Panc1 (cell line): Measurements from ENCODE around the gene PLD3. TPM values are rescaled to one million over a fixed set of nuclear protein-coding genes. Genes with fewer than 3 reads are reported as not detected.
A peak's percentile ranks its signal among the peaks of the same experiment; 100 is the strongest.

ENCODE experiments used
- ATAC-seq: fragments of 200-7000 bp; cut with Tn5 transposase; 2 replicates; pipeline ENCODE4 v1.9.1; 2020; ENCODE audit warnings: mild to moderate bottlenecking, moderate library complexity
- BruUV-seq: library from RNA; stranded (reverse); fragments of 400-500 nt; replicated peaks from 2 replicates; lab custom pipeline; 2021; lab: Mats Ljungman, UMichigan
- CTCF ChIA-PET: fragments of 300-600 bp; sonication (Branson Sonifier 250); formaldehyde crosslinking; loops from one replicate; lab custom pipeline; 2022; ENCODE audit warnings: antibody characterized with exemption; lab: Charles Lee
- POLR2A ChIA-PET: fragments of 300-600 bp; sonication (Branson Sonifier 250); formaldehyde crosslinking; loops from one replicate; lab custom pipeline; 2022; ENCODE audit warnings: antibody characterized with exemption; lab: Charles Lee
- DNase-seq: peaks from one replicate; pipeline ENCODE4 v3.0.0-alpha.2; 2010; ENCODE audit warnings: low read depth, low spot score
- H3K27ac ChIP-seq: 2 replicates; pipeline ENCODE4 v1.5.1; 2011; ENCODE audit warnings: mild to moderate bottlenecking, low read length, inconsistent platforms
- H3K27me3 ChIP-seq: fragments of 200-500 bp; sonication (Bioruptor generic); 2 replicates; pipeline ENCODE4 v1.6.0; 2014; ENCODE audit warnings: low read length, inconsistent platforms; ENCODE audit not compliant: control insufficient read depth, insufficient read depth
- H3K36me3 ChIP-seq: fragments of 200-500 bp; sonication (Bioruptor generic); 2 replicates; pipeline ENCODE4 v1.5.1; 2014; ENCODE audit warnings: inconsistent platforms, mild to moderate bottlenecking, low read length, moderate library complexity; ENCODE audit not compliant: control insufficient read depth, insufficient read depth
- H3K4me1 ChIP-seq: 2 replicates; pipeline ENCODE4 v1.5.1; 2011; ENCODE audit warnings: inconsistent platforms, mild to moderate bottlenecking, low read length, moderate library complexity; ENCODE audit not compliant: control insufficient read depth, insufficient read depth
- H3K4me3 ChIP-seq, 2 experiments: 2 replicates each; pipeline ENCODE4 v1.5.1; 2011 to 2012; ENCODE audit warnings: low read depth in 2 of 2, low read length in 2 of 2, mild to moderate bottlenecking in 2 of 2, inconsistent platforms in 1 of 2, moderate library complexity in 1 of 2
- H3K9me3 ChIP-seq: fragments of 200-500 bp; sonication (Bioruptor generic); 2 replicates; pipeline ENCODE4 v1.5.1; 2014; ENCODE audit warnings: low read depth, mild to moderate bottlenecking, inconsistent platforms, low read length, moderate library complexity; ENCODE audit not compliant: control insufficient read depth, insufficient read depth
- POLR2AphosphoS5 ChIP-seq: IDR thresholded peaks from 2 replicates; pipeline ENCODE4 v1.6.1; 2012; ENCODE audit warnings: mild to moderate bottlenecking, low read depth, low read length, moderate library complexity
- SIN3A ChIP-seq: IDR thresholded peaks from 2 replicates; pipeline ENCODE4 v1.6.1; 2012; ENCODE audit warnings: low read depth, mild to moderate bottlenecking, low read length, moderate library complexity, borderline replicate concordance; ENCODE audit not compliant: insufficient read depth
- TCF7L2 ChIP-seq: IDR thresholded peaks from 2 replicates; pipeline ENCODE4 v1.6.1; 2011; ENCODE audit warnings: mild to moderate bottlenecking, low read depth, low read length, inconsistent platforms
- in situ Hi-C: cut with HindIII; loops from 2 replicates; pipeline ENCODE4 v1.10.0; 2016; ENCODE audit warnings: low sequenced_read_pairs, low pct_unique_long_range_greater_than_20kb
- intact Hi-C: fragments of 100-400 bp; cut with micrococcal nuclease; formaldehyde crosslinking; loops from one replicate; pipeline ENCODE4 v1.10.0; 2022; ENCODE audit not compliant: unreplicated experiment
- total RNA-seq: library from RNA; stranded (reverse); gene quantifications from one replicate; pipeline ENCODE4 v1.2.1, GENCODE V29; 2021; ENCODE audit not compliant: unreplicated experiment
- TF ChIP-seq, protein P1 (sequence below), 2 experiments: IDR thresholded peaks; 2 replicates each; pipeline ENCODE4 v1.6.1; 2011 to 2012; ENCODE audit warnings: low read depth in 2 of 2, control low read depth in 1 of 2, low read length in 1 of 2, mild to moderate bottlenecking in 1 of 2, moderate library complexity in 1 of 2; ENCODE audit not compliant: insufficient read depth in 1 of 2
- TF ChIP-seq, protein P2 (sequence below): fragments of 450-650 bp; IDR thresholded peaks from 2 replicates; pipeline ENCODE4 v1.5.1; 2017; ENCODE audit warnings: mild to moderate bottlenecking

PLD3 gene
- total RNA-seq, 1 experiment from 2014 or later, result 81.8 TPM

DNA sequence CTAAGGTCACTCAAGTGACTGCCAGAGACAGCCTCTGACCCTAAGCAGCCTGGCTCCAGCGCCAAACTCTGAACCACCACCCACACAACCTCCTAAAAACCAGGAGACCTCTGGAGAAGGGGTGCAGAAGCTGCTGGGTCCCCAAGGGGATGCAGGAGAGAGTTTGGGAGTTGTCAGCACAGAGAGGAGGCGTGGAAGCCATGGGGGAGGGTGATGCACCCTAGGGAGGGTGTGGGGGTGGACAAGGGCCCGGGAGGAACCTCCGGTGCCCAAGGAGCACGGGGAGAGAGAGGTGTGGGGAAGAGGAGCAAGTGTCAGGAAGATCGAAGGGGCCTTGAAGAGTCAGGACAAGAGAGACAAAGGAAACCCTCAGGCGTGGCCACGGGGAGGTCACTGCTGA lies 43.6 kb downstream of the PLD3 start:
- BruUV-seq, result no TSS peak
- H3K27me3 ChIP-seq, result no peaks in the 10 kb centered on the region
- DNase-seq (no peak), ATAC-seq (no peak)
- no peak overlapping the region for H3K4me3 ChIP-seq
- no peaks in the 10 kb centered on the region for H3K9me3 ChIP-seq
- in situ Hi-C loops (no loop called here), intact Hi-C loops (no loop called here)
- TF ChIP-seq POLR2AphosphoS5, result no peak
- no peak for TF ChIP-seq SIN3A
- TF ChIP-seq, protein P1, sequence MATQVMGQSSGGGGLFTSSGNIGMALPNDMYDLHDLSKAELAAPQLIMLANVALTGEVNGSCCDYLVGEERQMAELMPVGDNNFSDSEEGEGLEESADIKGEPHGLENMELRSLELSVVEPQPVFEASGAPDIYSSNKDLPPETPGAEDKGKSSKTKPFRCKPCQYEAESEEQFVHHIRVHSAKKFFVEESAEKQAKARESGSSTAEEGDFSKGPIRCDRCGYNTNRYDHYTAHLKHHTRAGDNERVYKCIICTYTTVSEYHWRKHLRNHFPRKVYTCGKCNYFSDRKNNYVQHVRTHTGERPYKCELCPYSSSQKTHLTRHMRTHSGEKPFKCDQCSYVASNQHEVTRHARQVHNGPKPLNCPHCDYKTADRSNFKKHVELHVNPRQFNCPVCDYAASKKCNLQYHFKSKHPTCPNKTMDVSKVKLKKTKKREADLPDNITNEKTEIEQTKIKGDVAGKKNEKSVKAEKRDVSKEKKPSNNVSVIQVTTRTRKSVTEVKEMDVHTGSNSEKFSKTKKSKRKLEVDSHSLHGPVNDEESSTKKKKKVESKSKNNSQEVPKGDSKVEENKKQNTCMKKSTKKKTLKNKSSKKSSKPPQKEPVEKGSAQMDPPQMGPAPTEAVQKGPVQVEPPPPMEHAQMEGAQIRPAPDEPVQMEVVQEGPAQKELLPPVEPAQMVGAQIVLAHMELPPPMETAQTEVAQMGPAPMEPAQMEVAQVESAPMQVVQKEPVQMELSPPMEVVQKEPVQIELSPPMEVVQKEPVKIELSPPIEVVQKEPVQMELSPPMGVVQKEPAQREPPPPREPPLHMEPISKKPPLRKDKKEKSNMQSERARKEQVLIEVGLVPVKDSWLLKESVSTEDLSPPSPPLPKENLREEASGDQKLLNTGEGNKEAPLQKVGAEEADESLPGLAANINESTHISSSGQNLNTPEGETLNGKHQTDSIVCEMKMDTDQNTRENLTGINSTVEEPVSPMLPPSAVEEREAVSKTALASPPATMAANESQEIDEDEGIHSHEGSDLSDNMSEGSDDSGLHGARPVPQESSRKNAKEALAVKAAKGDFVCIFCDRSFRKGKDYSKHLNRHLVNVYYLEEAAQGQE (IDR thresholded peaks at IDR 0.05; ENCODE audit: insufficient read depth in 1 of 2, low read depth in 2 of 2, low read length in 1 of 2), result no peak
- TF ChIP-seq, protein P2, sequence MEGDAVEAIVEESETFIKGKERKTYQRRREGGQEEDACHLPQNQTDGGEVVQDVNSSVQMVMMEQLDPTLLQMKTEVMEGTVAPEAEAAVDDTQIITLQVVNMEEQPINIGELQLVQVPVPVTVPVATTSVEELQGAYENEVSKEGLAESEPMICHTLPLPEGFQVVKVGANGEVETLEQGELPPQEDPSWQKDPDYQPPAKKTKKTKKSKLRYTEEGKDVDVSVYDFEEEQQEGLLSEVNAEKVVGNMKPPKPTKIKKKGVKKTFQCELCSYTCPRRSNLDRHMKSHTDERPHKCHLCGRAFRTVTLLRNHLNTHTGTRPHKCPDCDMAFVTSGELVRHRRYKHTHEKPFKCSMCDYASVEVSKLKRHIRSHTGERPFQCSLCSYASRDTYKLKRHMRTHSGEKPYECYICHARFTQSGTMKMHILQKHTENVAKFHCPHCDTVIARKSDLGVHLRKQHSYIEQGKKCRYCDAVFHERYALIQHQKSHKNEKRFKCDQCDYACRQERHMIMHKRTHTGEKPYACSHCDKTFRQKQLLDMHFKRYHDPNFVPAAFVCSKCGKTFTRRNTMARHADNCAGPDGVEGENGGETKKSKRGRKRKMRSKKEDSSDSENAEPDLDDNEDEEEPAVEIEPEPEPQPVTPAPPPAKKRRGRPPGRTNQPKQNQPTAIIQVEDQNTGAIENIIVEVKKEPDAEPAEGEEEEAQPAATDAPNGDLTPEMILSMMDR, result no peak
- no peak for TF ChIP-seq TCF7L2
- no peaks in the 10 kb centered on the region for H3K4me1 ChIP-seq
- H3K36me3 ChIP-seq, result no peaks in the 10 kb centered on the region
- ChIA-PET CTCF (no interaction called here), POLR2A (no interaction called here)
- no peak overlapping the region for H3K27ac ChIP-seq

DNA sequence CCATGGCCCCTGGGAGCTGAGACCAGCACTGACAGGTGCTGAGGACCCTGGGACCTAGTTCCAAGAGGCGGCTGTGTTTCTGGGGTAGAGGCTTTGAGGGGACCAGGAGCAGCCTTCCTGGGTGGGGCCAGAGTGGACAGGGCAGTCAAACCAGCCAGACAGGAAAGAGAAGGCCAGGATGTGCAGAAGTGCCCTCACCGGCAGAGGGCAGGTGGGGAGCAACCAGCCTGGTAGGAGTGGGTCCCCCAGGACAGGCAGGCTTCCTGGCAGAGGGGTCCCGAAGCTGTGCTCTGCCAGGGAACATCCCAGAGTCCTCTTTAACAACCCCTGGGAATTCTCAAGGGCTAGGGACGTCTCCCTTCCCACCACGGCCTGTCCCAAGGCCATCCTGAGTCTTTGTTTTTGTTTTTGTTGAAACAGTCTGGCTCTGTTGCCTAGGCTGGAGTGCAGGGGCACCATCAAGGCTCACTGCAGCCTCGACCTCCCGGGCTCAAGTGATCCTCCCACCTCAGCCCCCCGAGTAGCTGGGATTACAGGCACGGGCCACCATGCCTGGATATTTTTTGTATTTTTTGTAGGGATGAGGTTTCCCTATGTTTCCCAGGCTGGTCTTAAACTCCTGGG lies 44.5 kb downstream of the PLD3 start:
- H3K9me3 ChIP-seq, result no peaks in the 10 kb centered on the region
- no peaks in the 10 kb centered on the region for H3K4me1 ChIP-seq
- no peak overlapping the region for H3K4me3 ChIP-seq
- no peaks in the 10 kb centered on the region for H3K36me3 ChIP-seq
- no peaks in the 10 kb centered on the region for H3K27me3 ChIP-seq
- no peak for DNase-seq
- peak; percentile 67 for ATAC-seq
- in situ Hi-C loops (no loop called here), intact Hi-C loops (no loop called here)
- ChIA-PET POLR2A (no interaction called here), CTCF (no interaction called here)
- TF ChIP-seq SIN3A (no peak), TCF7L2 (no peak), POLR2AphosphoS5 (no peak)
- TF ChIP-seq, protein P1 (IDR thresholded peaks at IDR 0.05; ENCODE audit: insufficient read depth in 1 of 2, low read depth in 2 of 2, low read length in 1 of 2), result no peak
- TF ChIP-seq, protein P2, result no peak
- BruUV-seq, result no TSS peak
- no peak overlapping the region for H3K27ac ChIP-seq
